Measurements from ENCODE around the gene LINC00237. TPM values are rescaled to one million over a fixed set of nuclear protein-coding genes. Genes with fewer than 3 reads are reported as not detected.
A peak's percentile ranks its signal among the peaks of the same experiment; 100 is the strongest.

The LINC00237 gene
- total RNA-seq: not detected
- polyA plus RNA-seq: not detected
- total RNA-seq: not detected

GRCh38 chr20:21106171-21107017 is at the start of gene LINC00237:
Gene LINC00237 (minus strand): TSS chr20:21106358.
- peaks cover 16 to 25% of the 10 kb centered on the region in 2 donors for H3K4me1 ChIP-seq (ENCODE audit: control insufficient read depth in 2 of 2, insufficient read depth in 2 of 2, low read length in 2 of 2)
- peak within 1 kb of the TSS in 4 of 10 donors; percentile 21 to 48 (median 30) for H3K4me3 Mint-ChIP-seq
- intact Hi-C loops (cut with micrococcal nuclease): no loop called here
- peaks cover 25 to 32% of the 10 kb centered on the region in 2 donors for H3K27me3 ChIP-seq (ENCODE audit: control insufficient read depth in 2 of 2, insufficient read depth in 2 of 2, low read length in 2 of 2)
- peaks cover 0 to 3% (median 0%) of the 10 kb centered on the region in 5 donors for H3K36me3 Mint-ChIP-seq
- ChIA-PET POLR2A (no interaction called here), CTCF (no interaction called here)
- DNase-seq (no peak), ATAC-seq (no peak)
- no peaks in the 10 kb centered on the region for H3K36me3 ChIP-seq (ENCODE audit: control insufficient read depth in 2 of 3, insufficient read depth in 3 of 3, low read length in 3 of 3)
- H3K27ac ChIP-seq (ENCODE audit: low read depth, low read length): no peak within 1 kb of the TSS
- H3K9me3 ChIP-seq (ENCODE audit: control insufficient read depth in 2 of 3, low read length in 3 of 3): no peaks in the 10 kb centered on the region
- H3K4me1 Mint-ChIP-seq: peaks cover 10 to 37% (median 23%) of the 10 kb centered on the region in 7 donors
- peaks cover 0 to 9% (median 2%) of the 10 kb centered on the region in 11 donors for H3K9me3 Mint-ChIP-seq
- H3K4me3 ChIP-seq (ENCODE audit: low read length): no peak within 1 kb of the TSS
- peaks cover 63 to 93% (median 71%) of the 10 kb centered on the region in 5 donors for H3K27me3 Mint-ChIP-seq
- H3K27ac Mint-ChIP-seq: peak within 1 kb of the TSS in 1 of 9 donors; percentile 18

- intact Hi-C loops (cut with micrococcal nuclease): no loop called here
- CTCF ChIA-PET: no interaction called here
- no peak overlapping the region for H3K27ac Mint-ChIP-seq
Measured at GRCh38 chr20:21155268-21155667, 49.1 kb upstream of the LINC00237 start.

GRCh38 chr20:21154692-21155091 is 48.5 kb upstream of the LINC00237 start:
- no peaks in the 10 kb centered on the region for H3K9me3 ChIP-seq (ENCODE audit: control insufficient read depth in 2 of 3, low read length in 3 of 3)
- intact Hi-C loops (cut with micrococcal nuclease): no loop called here
- peaks cover 0 to 4% (median 0%) of the 10 kb centered on the region in 3 experiments for H3K36me3 ChIP-seq (ENCODE audit: control insufficient read depth in 2 of 3, insufficient read depth in 3 of 3, low read length in 3 of 3)
- ATAC-seq: no peak
- H3K4me1 ChIP-seq (ENCODE audit: control insufficient read depth in 2 of 2, insufficient read depth in 2 of 2, low read length in 2 of 2): no peaks in the 10 kb centered on the region
- no peak overlapping the region for H3K27ac ChIP-seq (ENCODE audit: low read depth, low read length)
- peaks cover under 1 to 57% (median 27%) of the 10 kb centered on the region in 5 donors for H3K36me3 Mint-ChIP-seq
- peaks cover 0 to 3% (median 0%) of the 10 kb centered on the region in 7 donors for H3K4me1 Mint-ChIP-seq
- POLR2A ChIA-PET: no interaction called here
- H3K9me3 Mint-ChIP-seq: peaks cover 0 to 3% (median 0%) of the 10 kb centered on the region in 11 donors
- H3K4me3 ChIP-seq (ENCODE audit: low read length): no peak overlapping the region
- CTCF ChIA-PET: no interaction called here
- no peaks in the 10 kb centered on the region for H3K27me3 Mint-ChIP-seq
- no peak overlapping the region for H3K27ac Mint-ChIP-seq
- H3K4me3 Mint-ChIP-seq: no peak overlapping the region
- no peak for DNase-seq
- no peaks in the 10 kb centered on the region for H3K27me3 ChIP-seq (ENCODE audit: control insufficient read depth in 2 of 2, insufficient read depth in 2 of 2, low read length in 2 of 2)

More at GRCh38 chr20:21155268-21155667, 49.1 kb upstream of the LINC00237 start:
- H3K27me3 Mint-ChIP-seq: no peaks in the 10 kb centered on the region
- Histone ChIP-seq H3K36me3 (ENCODE audit: control insufficient read depth in 2 of 3, insufficient read depth in 3 of 3, low read length in 3 of 3) (peaks cover 0 to 9% (median 0%) of the 10 kb centered on the region in 3 experiments), H3K27ac (ENCODE audit: low read depth, low read length) (no peak overlapping the region), H3K27me3 (ENCODE audit: control insufficient read depth in 2 of 2, insufficient read depth in 2 of 2, low read length in 2 of 2) (no peaks in the 10 kb centered on the region), H3K4me1 (ENCODE audit: control insufficient read depth in 2 of 2, insufficient read depth in 2 of 2, low read length in 2 of 2) (no peaks in the 10 kb centered on the region), H3K4me3 (ENCODE audit: low read length) (no peak overlapping the region), H3K9me3 (ENCODE audit: control insufficient read depth in 2 of 3, low read length in 3 of 3) (no peaks in the 10 kb centered on the region)
- H3K4me3 Mint-ChIP-seq: no peak overlapping the region
- POLR2A ChIA-PET: no interaction called here
- peaks cover 0 to 3% (median 0%) of the 10 kb centered on the region in 7 donors for H3K4me1 Mint-ChIP-seq
- DNase-seq (no peak), ATAC-seq (no peak)
- peaks cover 0 to 4% (median 0%) of the 10 kb centered on the region in 11 donors for H3K9me3 Mint-ChIP-seq
- peaks cover 1 to 59% (median 30%) of the 10 kb centered on the region in 5 donors for H3K36me3 Mint-ChIP-seq

DNA sequence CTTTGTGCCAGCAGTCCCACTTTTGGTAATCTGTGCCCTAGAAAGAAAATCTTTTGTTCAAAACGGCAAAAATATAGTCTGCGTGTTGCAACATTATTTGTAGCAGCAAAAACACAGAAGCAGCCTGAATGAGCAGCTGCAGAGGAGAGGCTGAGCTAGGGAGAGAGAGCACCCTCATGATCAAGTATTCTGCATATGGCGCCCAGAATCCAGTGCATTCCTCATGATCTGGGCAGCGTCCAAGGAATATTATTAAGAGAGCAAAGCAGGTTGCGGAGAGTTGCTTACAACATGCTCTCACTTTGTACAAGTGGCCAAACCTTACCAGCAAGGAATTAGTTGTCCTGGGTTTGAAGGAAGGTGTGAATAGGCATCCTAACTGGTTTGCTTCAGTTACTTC is 45.6 kb upstream of the LINC00237 start:
- H3K27ac ChIP-seq (ENCODE audit: low read depth, low read length): no peak overlapping the region
- POLR2A ChIA-PET: no interaction called here
- H3K4me1 Mint-ChIP-seq: peaks cover 0 to 5% (median 0%) of the 10 kb centered on the region in 7 donors
- H3K4me1 ChIP-seq (ENCODE audit: control insufficient read depth in 2 of 2, insufficient read depth in 2 of 2, low read length in 2 of 2): no peaks in the 10 kb centered on the region
- no peaks in the 10 kb centered on the region for H3K27me3 Mint-ChIP-seq
- ATAC-seq (no peak), DNase-seq (no peak)
- no peak overlapping the region for H3K27ac Mint-ChIP-seq
- H3K4me3 Mint-ChIP-seq: no peak overlapping the region
- intact Hi-C loops (cut with micrococcal nuclease): no loop called here
- no peak overlapping the region for H3K4me3 ChIP-seq (ENCODE audit: low read length)
- no peaks in the 10 kb centered on the region for H3K27me3 ChIP-seq (ENCODE audit: control insufficient read depth in 2 of 2, insufficient read depth in 2 of 2, low read length in 2 of 2)
- H3K9me3 Mint-ChIP-seq: peaks cover 0 to 3% (median 0%) of the 10 kb centered on the region in 11 donors
- H3K9me3 ChIP-seq (ENCODE audit: control insufficient read depth in 2 of 3, low read length in 3 of 3): no peaks in the 10 kb centered on the region
- CTCF ChIA-PET: no interaction called here
- peaks cover 0 to 15% (median 0%) of the 10 kb centered on the region in 3 experiments for H3K36me3 ChIP-seq (ENCODE audit: control insufficient read depth in 2 of 3, insufficient read depth in 3 of 3, low read length in 3 of 3)
- peaks cover 6 to 79% (median 49%) of the 10 kb centered on the region in 5 donors for H3K36me3 Mint-ChIP-seq

GRCh38 chr20:21149344-21149743 is 43.2 kb upstream of the LINC00237 start:
- Histone ChIP-seq H3K27ac (ENCODE audit: low read depth, low read length) (no peak overlapping the region), H3K36me3 (ENCODE audit: control insufficient read depth in 2 of 3, insufficient read depth in 3 of 3, low read length in 3 of 3) (peaks cover 0 to 15% (median 0%) of the 10 kb centered on the region in 3 experiments), H3K4me3 (ENCODE audit: low read length) (no peak overlapping the region), H3K4me1 (ENCODE audit: control insufficient read depth in 2 of 2, insufficient read depth in 2 of 2, low read length in 2 of 2) (no peaks in the 10 kb centered on the region), H3K9me3 (ENCODE audit: control insufficient read depth in 2 of 3, low read length in 3 of 3) (no peaks in the 10 kb centered on the region), H3K27me3 (ENCODE audit: control insufficient read depth in 2 of 2, insufficient read depth in 2 of 2, low read length in 2 of 2) (no peaks in the 10 kb centered on the region)
- DNase-seq (no peak), ATAC-seq (no peak)
- Mint-ChIP-seq H3K27me3 (no peaks in the 10 kb centered on the region), H3K9me3 (no peaks in the 10 kb centered on the region), H3K4me3 (no peak overlapping the region), H3K27ac (no peak overlapping the region), H3K36me3 (peaks cover 6 to 72% (median 36%) of the 10 kb centered on the region in 5 donors), H3K4me1 (peaks cover 0 to 5% (median 0%) of the 10 kb centered on the region in 7 donors)
- ChIA-PET CTCF (no interaction called here), POLR2A (no interaction called here)
- intact Hi-C loops (cut with micrococcal nuclease): no loop called here

DNA sequence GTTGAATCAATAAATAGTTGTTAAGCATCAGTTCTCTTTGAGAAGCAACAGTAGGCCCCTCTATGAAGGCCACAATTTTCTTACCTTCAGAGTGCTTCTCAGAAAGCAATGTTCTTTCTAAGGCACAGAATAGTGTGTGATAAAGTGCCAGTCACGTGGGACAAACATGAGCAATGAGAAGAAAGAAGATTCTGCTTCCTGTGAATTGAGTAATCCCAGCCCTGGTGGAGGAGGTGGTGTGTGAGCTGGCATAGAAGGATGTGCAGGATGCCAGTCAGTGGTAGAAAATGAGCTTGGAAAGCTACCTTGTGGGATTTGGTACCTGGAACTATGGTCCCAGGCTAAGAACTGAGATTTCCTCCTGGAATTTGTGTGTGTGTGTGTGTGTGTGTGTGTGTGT is 41.4 kb upstream of the LINC00237 start:
- Histone ChIP-seq H3K4me1 (ENCODE audit: control insufficient read depth in 2 of 2, insufficient read depth in 2 of 2, low read length in 2 of 2) (no peaks in the 10 kb centered on the region), H3K27ac (ENCODE audit: low read depth, low read length) (no peak overlapping the region), H3K9me3 (ENCODE audit: control insufficient read depth in 2 of 3, low read length in 3 of 3) (no peaks in the 10 kb centered on the region), H3K4me3 (ENCODE audit: low read length) (no peak overlapping the region), H3K27me3 (ENCODE audit: control insufficient read depth in 2 of 2, insufficient read depth in 2 of 2, low read length in 2 of 2) (no peaks in the 10 kb centered on the region), H3K36me3 (ENCODE audit: control insufficient read depth in 2 of 3, insufficient read depth in 3 of 3, low read length in 3 of 3) (peaks cover 0 to 15% (median 0%) of the 10 kb centered on the region in 3 experiments)
- H3K4me1 Mint-ChIP-seq: peaks cover 0 to 5% (median 0%) of the 10 kb centered on the region in 7 donors
- H3K9me3 Mint-ChIP-seq: no peaks in the 10 kb centered on the region
- H3K4me3 Mint-ChIP-seq: no peak overlapping the region
- DNase-seq (no peak), ATAC-seq (no peak)
- ChIA-PET POLR2A (no interaction called here), CTCF (interaction anchor here (0.7 kb wide), 1 partner anchor 46 kb away, joined by 6 read pairs; no protein-coding TSS in a partner anchor)
- no peak overlapping the region for H3K27ac Mint-ChIP-seq
- intact Hi-C loops (cut with micrococcal nuclease): no loop called here
- H3K27me3 Mint-ChIP-seq: no peaks in the 10 kb centered on the region
- H3K36me3 Mint-ChIP-seq: peaks cover 6 to 64% (median 31%) of the 10 kb centered on the region in 5 donors

Measured in naive thymus-derived CD4-positive, alpha-beta T cell (primary cell).